ENCODE results near the gene CFAP74.
"Not testable (repeated sequence)": the region's sequence is repeated elsewhere in the genome, so short reads cannot be mapped to it uniquely, and the experiment has no call there.

Gene CFAP74

DNA sequence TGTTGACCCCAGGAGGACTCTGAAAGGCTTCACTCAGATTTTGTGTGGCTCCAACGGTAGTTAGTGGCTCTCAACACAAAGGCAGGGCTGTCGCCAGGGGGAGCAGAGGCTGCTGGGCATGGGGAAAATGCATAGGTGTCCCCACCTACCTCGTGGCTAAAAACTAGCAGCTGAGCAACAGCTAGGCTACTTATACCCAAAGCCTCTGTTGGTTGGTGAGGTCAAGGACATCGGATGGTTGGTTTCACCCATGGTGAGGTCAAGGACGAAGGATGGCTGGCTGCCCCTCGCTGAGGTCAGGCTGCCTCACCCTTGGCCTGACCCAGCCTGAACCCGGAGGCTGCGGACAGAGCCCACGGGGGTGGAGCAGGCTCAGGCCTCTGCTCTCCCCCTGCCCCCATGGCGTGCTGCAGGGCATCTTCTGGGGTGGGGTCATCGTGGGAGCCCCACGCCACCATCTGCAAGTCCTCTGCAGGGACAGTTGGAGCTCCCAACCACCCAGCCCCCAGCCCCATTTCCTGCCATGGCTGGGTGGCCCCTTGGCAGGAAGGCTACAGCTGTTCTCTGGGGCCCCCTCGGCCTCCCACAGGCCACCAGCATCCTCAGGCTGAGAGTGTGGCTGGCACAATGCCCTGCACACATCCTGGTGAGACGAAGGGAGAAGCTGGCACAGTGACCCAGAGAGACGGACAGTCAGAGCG lies 104.2 kb downstream of the CFAP74 start:
- DNase-seq (ENCODE audit: low read depth in 2 of 2) = no peak

- no peak for DNase-seq (ENCODE audit: low read depth in 2 of 2)
Measured at GRCh38 chr1:1898246-1898933, 105.2 kb downstream of the CFAP74 start.

GRCh38 chr1:1895456-1896336 lies 107.9 kb downstream of the CFAP74 start:
- no peak for DNase-seq (ENCODE audit: low read depth in 2 of 2)

DNA sequence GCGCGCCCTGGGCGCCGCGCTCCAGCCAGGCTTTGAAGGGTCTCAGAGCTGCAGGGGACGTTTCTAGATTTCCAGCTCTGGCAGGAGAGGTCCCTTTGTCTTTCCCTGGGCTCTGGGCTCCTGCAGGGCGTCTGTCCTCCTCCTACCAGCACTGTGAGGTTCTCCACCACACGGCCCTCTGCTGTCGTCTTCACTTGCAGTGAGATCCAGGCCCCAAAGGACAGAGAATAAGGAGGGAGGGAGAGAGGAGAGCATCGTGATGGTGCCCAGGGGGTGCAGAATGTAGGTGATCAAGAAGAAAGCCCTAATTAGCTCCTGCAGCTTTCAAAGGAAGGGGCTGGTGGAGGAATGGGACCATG lies 108.5 kb downstream of the CFAP74 start:
- DNase-seq (ENCODE audit: low read depth in 2 of 2) = no peak

GRCh38 chr1:1894354-1895059 lies 109.1 kb downstream of the CFAP74 start:
- DNase-seq (ENCODE audit: low read depth in 2 of 2) = no peak

DNA sequence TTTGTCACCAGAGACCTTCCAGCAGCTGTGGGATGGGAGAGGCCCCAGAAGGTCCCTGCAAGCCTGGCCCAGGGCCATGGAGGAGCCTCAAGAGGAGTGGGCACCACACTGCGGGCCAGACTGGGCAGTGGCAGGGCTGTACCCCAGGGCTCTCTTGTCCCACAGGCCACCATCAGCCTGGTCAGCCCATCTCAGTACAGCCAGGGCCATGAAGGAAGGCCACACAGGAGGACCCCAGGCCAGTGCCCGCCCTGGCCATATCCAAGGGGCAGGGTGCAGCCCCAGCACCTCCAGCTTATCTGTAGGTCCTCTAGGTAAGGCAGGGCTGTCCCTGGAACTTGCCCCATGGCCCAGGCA lies 109.6 kb downstream of the CFAP74 start:
- no peak for DNase-seq (ENCODE audit: low read depth in 2 of 2)

DNA sequence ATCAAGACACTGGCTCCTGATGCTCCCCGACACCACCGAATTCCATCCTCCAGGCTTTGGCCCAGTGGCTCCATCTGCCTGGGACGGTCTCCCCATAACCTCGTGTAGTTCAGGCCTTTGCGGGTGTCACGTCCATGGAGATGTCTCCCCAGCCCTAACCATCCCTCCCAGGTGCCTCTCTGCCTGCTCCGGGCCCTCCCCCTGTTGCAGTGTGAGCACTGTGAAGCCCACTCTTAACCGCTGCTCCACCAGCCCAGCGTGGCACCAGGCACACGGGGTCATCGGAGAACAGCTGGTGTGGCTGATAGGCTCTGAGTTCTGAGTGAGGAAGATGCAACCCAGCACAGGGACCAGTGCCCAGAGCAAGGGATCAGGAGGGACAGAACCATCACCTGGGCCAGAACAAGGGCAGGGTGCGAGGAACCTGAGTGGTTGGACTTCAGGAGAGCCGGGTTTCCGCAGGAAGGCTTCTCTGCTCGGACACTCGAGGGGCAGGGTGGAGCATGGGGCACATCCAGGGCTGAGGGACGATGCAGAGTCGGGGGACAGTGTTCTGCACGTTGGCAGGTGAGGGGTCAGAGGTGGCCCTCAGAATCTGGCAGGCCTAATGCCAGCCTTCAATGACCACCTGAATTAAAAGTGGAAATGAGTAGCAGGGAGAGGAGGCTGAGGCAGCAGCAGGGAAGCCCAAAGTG lies 110.1 kb downstream of the CFAP74 start:
- DNase-seq (ENCODE audit: low read depth in 2 of 2) = no peak

- DNase-seq (ENCODE audit: low read depth in 2 of 2) = no peak
Measured at GRCh38 chr1:1892763-1893120, 110.8 kb downstream of the CFAP74 start.

DNA sequence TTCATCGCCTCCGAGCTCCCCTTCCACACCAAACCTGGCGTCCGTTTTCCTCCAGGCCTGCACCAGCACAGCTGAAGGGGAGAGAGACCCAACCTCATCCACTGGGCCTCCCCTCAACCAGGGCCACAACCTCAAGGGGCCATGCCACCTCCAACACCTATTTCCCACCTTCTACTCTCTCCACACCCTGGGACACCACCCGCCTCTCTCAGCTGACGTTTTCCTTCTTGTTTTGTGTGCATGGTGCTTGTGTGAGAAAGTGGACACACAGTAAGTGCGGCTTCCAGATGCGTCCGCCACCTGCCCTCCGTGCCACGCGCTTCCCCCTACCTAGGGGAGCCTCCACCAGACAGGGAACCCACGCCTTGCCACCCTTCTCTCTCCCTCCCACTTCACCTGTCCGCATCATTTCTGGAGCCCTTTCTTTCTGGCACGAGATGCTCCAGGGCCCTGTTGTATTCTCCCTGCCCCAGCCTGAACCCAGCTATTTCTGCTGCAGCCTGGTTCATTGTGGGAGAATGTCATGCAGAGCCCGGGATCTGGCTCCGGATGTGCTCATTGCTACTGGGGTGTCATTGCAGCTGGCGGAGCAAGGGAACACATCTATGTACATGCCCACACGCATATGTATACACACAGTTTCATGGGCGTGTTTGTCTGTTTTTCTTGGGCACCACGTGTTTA lies 111.4 kb downstream of the CFAP74 start:
- no peak for DNase-seq (ENCODE audit: low read depth in 2 of 2)

DNA sequence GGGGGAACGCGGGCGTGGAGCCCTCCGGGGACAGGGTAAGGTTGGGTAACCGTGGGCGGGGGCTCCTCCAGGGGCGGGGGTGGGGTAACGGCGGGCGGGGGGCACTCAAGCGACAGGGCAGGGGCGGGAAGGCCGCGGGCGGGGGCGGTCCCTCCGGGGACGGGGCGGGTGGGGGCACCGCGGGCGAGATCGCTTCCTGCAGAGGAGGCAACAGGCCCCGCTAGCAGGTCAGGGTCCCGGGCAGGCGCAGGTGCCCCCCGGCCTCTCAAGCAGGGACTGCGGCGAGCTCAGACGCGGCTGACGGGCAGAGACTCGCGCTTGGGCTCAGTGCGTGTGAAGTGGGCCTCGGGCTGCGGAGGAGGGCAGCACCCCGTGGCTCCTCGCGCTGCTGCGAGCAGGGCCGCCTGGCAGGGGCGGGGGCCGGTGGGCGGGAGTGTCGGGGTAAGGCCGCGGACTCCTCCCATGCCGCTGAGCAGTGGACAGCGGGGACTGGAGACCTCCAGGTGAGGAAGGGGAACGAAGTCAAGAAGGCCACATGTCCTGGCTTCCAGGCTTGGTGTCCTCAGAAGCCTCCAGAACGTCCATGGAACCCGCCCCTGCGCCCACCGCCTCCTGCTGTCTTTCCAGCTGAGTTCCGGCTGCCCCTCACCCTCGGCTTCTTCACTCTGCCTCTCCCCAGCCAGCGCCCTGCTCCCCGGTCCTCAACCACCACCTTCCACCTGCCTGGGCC lies 112.1 kb downstream of the CFAP74 start:
- DNase-seq (ENCODE audit: low read depth in 2 of 2) = peak; percentile 13 to 26

DNA sequence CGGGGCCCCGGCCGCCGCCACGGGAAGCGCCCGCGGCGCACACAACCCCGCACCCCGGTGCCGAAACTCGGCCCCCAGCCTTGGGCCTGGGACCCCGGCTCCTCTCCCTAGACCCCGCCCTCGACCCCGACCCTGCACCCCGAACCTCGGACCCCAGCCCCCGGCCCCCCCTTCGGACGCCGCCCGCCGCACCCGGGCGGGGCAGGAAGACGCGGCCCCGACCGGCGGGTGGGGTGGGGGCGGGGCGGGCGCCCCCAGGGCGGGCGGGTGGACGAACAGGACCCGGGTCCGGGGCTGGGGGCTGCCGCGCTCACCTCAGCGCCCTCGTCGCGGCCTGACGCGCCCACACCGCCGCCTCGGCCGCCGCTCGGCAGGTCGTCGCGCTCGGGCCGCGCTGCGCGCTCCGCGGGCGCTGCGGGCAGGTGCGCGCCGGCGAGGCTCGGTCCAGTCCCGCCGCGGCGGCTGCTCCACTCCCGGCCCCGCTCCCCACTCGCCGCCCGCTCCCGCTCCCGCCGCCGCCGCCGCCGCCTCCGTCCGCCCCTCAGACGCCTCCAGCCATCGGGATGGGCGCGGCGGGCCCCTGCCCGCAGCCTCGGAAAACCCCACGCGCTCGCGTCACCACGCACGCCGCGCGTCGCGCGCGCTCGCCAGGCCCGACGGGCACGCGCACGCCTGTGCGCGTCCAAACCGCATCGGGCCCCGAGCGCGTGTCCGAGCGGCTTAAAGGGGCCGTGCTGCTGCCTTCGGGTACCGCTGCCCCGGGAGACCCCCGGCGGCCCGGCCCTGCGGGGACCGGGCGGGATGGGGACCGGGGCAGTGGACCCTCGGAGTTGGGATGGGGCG lies 112.9 kb downstream of the CFAP74 start, which contains the start of gene GNB1:
GNB1 (minus strand) TSS at position 582 of the 843 bp plus-strand sequence. CDS start 65,634 bp downstream, outside the sequence.
- DNase-seq (ENCODE audit: low read depth in 2 of 2) = peak; percentile 81 to 84

DNA sequence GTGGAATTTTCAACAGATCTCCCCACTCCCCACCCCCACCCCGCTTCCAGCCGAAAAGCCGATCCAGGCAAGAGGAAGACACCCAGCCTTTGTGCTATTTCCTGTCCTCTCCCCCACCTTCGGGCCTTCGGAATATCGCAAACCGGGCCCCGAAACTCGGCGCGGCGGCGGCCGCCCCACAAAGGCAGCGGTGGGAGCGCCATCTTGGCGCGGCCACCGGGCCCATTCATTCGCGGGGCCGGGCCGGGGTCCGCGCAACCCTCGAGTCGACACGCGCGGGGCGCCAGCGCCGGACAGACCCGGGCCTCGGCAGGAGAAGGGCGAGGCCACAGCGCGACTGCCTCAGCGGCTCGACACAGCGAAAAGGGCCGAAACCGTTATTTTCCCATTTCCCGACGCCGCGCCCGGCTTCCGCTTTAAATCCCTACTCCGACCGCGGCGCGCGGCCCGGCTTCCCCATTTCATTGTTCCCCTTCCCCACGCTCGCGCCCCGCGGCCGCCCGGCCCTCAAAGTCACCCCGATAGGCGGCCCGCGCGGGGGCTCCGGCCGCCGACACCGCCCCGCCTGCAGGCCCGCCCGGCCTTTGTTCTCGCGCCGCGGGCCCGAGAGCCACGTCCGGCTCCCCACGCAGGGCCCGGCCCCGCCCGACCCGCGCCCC lies 113.6 kb downstream of the CFAP74 start:
- peak in 1 of 2 experiments; percentile 14 for DNase-seq (ENCODE audit: low read depth in 2 of 2)

- no peak for DNase-seq (ENCODE audit: low read depth in 2 of 2)
Measured at GRCh38 chr1:1889090-1889750, 114.4 kb downstream of the CFAP74 start.

DNA sequence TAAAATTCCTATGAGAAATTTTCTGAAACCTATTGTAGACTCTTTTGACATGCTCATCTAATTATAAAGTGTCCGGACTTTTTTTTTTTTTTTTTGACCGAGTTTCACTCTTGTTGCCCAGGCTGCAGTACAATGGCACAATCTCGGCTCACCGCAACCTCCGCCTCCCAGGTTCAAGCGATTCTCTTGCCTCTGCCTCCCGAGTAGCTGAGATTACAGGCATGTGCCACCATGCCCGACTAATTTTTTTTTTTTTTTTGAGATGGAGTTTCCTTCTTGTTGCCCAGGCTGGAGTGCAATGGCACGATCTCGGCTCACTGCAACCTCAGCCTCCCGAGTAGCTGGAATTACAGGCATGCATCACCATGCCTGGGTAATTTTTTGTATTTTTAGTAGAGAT lies 119.7 kb downstream of the CFAP74 start:
- not testable (repeated sequence) for DNase-seq (ENCODE audit: low read depth in 2 of 2)

- DNase-seq (ENCODE audit: low read depth in 2 of 2) = no peak
Measured at GRCh38 chr1:1883092-1883873, 120.3 kb downstream of the CFAP74 start.

DNA sequence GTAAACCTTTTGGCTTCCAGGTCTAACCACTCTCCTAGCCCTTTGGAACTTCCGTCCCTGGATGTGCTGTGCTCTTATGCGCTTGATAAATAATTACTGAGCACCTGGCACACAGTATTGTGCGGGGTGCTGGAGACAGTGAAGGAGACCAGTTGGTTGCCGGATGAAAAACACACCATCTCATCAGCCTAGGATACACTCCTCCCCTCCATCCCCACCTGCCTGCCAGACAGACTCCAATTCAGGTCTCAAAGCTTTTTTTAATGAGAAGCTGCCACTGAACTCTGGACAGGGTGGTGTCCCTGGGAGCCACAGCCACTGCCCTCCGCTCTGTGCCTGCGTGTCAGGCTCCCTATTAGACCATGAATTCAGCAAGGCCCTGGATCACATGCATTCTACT lies 121.9 kb downstream of the CFAP74 start:
- DNase-seq (ENCODE audit: low read depth in 2 of 2) = no peak

DNA sequence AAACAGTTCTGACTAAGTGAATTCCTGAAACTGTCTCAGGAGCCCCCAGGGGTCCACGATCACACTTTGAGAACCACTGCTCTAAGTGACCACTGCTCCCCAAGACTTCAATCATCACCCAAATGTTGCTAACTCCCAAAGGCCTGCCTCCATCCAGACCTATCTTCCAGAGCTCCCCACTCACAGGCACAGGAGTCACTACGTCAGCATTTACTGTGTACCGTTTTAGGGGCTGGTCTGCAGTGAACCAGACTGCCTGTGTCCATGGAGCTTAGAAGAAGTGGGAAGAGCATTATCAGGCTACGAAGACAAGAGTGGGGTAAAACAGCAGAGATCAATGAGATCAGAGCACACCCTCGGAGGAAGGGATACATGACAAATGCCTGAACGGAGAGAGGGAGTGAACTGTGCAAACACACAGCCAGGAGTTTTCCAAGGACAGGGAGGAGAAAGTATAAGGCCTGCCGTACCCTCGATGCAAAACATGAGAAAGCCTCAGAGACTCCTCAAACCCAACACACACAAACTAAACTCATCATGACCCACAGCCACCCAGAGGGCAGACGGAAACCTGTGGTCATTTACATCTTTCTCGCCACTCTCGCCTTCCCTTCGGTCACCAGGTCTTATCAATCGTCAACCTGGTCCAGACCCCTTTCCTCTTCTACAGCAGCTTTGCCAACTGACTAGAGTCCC lies 122.8 kb downstream of the CFAP74 start:
- no peak for DNase-seq (ENCODE audit: low read depth in 2 of 2)
